Hematopoietic multipotent progenitor cell treated with erythropoietin and hydrocortisone succinate and interleukin-3 and kit ligand, for 8 days (in vitro differentiated cells): ENCODE results near the gene ERBB2.
A peak's percentile ranks its signal among the peaks of the same experiment; 100 is the strongest.

Experiments used
- DNase-seq: peaks from one replicate; pipeline ENCODE4 v3.0.0-alpha.2; 2015

ERBB2 gene

DNA sequence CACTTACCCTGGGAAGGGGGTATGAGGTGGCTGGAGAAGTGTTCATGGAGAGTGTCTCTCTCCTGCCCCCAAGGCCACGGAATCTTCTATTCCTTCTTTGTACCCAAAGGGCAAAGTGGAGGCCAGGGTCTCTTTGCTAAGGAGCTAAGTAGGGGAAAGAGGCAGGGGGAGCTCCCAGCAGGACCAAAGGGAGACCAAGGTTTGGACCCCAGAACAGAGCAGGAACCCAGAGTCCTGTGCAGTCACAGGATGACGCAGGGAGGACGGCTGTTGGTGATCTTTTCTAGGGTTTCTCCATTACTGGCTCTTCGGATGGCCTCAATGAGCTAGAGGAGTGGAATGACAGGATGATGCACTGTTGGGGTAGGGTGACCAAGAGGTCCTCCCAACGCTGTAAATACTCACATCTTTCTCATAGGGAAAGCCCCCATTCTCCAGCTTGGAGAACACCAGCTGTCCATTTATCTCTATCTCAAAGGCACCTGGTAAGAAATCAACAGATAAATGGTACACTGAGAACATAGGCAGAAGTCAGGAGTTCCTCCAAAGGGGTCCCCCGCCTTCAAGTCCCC, 29.5 kb downstream of the ERBB2 start:
- DNase-seq: no peak

GRCh38 chr17:39730095-39730921, 30.4 kb downstream of the ERBB2 start, which contains the start of gene MIEN1:
MIEN1 (minus strand) TSS chr17:39730532; CDS start chr17:39730495, 37 bp downstream.
- peak; percentile 81 for DNase-seq

GRCh38 chr17:39732586-39732985, 32.7 kb downstream of the ERBB2 start:
- DNase-seq: no peak

DNA sequence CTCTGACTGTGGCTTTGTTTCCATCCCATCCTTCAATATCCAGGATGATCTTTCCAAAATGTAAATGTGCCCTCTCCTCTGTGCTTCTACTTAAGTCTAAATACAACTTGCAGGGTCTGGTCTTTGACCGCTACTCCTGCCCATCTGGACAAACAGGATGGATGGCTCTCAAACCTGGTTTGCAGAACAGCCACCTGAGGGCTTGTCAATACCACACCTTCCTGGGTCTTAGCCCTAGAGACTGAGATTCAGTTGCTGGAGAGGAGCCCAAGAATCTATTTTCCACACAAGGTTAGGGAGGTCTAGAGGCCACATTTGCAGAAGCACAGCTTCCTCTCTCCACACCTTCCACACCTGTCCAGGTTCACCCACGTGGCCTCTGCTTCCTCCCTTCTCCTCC, 36.0 kb downstream of the ERBB2 start:
- DNase-seq: no peak

- no peak for DNase-seq
Measured at GRCh38 chr17:39736319-39737165, 36.7 kb downstream of the ERBB2 start.

DNA sequence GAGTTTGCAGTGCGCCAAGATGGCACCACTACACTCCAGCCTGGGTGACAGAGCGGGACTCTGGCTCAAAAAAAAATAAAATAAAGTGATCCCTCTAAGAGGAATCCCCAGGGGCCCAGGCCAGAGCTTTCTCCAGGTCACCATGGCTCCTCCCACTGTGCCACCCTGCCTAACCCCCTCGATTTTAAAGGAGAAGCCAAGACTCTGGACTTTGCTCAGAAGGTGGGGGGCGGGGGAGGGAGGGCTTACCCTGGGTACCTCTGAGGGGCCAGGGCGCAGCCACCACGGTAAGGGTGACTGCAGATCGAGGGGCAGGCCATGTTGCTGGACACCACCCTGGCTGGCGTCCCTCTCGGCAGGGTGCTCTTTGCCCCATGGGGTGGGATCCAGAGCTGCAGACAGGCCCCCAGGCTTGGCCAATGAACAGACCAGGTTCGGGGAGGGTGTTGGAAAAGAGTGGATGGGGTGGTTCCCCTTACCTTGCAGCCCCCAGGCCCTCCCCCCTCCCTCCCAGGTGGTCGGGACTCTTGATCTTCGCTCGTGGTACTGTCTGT, 37.4 kb downstream of the ERBB2 start:
- DNase-seq: no peak

- no peak for DNase-seq
Measured at GRCh38 chr17:39737760-39738567, 38.1 kb downstream of the ERBB2 start, which contains the start of gene GRB7. GRB7 (plus strand) TSS chr17:39737938; CDS start chr17:39742302, 4,364 bp downstream.

DNA sequence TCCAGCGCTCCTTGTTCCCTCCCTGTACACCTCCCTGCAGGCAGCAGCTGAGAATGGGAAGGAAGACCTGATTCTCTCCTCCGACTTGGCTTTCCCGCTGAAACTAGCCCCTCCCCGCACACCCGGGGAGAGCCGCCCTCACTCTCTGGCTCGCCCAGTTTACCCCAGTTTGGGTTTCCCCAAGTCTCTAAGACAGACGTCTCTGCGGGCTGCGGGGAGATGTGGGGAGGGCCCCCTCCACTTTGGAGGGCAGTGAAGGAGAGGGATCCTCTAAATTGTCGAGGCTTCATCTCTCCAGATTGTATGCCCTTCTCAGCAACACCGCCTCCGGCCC, 38.7 kb downstream of the ERBB2 start:
- no peak for DNase-seq

DNA sequence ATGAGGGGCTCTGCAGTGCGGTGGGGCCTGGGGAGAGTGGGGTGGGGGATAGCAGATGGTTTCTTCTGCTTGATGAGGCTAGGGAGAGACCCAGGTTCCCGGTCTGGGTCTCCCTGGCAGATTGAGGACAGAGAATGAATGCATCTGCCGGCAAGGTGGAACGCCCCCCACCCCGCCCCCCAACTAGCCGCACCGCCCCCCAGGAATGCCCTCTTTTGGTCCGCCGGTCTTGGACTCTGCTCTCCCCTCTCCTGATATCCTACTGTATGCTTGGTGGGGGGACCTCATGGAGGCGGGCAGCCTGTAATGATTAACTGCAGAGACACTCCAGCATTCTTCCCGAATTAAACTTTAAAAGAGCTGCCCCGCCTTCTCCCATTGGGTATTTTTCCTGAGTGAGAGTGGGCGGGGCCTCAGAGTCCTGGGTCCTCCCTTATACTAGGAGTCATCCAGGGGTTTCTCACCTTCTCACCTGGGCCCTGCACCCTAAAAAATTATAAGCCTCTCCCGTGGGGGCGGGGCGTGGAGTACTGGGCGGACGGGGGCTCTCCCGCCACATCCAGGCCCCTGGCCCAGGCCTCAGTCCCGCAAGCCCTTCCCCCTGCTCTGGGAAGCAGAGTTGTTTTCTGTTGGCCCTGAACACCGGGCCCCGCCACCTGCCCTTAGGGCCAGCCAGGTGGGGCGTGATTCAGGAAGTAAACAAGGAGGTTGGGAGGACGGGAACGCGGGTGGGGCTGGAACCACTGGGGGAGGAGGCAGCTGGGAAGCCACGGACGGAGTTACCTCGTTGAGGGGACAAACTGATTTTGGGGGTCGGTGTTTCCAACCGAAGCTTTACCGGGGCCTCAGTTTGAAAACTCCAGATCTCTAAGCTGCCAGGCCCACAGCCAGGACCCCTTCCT, 39.4 kb downstream of the ERBB2 start:
- DNase-seq: no peak

- no peak for DNase-seq
Measured at GRCh38 chr17:39739885-39740356, 40.1 kb downstream of the ERBB2 start.

DNA sequence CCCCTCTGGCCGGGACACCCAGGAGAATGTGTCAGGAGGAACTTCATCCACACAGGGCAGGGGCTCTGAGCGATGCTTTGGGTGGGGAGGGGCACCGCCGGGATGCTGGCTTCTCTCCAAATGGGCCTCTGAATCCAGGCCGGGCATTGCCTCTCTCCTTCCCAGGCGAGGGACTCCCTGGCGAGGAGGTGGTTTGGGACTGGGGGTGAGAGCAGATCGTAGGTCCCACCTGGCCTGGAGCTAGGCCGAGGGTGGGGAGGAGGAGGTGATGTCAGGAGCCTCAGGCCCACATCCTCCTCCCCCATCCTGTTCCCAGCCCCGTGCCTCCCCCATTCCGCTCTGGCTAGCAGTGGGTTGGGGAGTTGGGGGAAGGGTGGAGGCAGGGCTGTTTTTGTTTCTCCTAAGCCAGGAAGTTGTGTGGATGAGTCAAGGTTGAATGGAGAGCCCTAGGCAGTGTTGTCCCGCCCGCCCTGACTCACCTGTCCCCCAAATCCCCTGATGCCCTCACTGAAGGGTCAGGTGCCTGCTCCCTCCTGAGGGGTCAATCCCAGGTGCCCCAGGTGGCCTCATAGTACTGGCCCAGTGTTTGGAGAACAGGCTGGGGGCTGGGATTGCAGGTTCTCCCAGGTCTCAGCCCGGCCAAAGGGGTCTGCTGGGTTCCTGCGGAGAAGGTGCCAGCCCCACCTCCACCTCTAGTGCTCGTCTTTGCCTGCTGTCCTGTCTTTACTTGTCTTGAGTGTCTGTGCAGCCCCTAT, 40.7 kb downstream of the ERBB2 start:
- no peak for DNase-seq

DNA sequence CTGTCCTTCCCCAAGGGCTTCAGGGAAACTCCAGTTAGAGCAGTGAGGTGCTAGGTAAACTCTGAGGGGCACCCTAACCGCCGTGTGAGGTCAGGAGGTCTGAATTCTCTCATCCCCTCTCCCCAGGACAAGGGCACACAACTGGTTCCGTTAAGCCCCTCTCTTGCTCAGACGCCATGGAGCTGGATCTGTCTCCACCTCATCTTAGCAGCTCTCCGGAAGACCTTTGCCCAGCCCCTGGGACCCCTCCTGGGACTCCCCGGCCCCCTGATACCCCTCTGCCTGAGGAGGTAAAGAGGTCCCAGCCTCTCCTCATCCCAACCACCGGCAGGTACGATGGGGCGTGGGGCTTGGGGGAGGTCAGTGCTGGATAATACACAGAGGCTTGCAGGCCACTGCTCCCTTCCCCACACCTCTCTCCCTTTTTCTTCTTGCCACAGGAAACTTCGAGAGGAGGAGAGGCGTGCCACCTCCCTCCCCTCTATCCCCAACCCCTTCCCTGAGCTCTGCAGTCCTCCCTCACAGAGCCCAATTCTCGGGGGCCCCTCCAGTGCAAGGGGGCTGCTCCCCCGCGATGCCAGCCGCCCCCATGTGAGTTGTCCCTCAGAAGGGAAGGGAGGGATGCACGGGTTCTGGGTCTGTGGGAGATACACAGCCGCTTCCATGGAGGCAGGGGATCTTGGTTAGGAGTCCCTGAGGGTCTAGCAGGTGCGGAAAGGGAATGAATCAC, 42.4 kb downstream of the ERBB2 start:
- no peak for DNase-seq

GRCh38 chr17:39742856-39743436, 43.1 kb downstream of the ERBB2 start:
- DNase-seq: no peak

GRCh38 chr17:39744075-39744835, 44.4 kb downstream of the ERBB2 start:
- DNase-seq: no peak

DNA sequence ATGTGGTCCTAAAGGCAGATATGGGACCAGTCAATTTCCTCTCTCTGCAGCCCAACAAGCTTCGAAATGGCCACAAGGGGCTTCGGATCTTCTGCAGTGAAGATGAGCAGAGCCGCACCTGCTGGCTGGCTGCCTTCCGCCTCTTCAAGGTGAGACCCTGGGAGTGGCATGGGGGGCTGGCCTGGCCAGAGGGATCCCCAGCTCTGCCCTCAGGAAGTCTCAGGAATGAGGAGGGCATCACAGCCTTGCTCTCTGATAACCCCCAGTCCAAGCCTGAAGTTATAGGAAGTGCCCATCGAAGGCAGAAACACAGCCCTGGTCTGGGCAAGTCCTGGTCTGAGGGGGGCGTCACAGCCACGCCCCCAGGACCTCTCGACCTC, 45.0 kb downstream of the ERBB2 start:
- DNase-seq: no peak

DNA sequence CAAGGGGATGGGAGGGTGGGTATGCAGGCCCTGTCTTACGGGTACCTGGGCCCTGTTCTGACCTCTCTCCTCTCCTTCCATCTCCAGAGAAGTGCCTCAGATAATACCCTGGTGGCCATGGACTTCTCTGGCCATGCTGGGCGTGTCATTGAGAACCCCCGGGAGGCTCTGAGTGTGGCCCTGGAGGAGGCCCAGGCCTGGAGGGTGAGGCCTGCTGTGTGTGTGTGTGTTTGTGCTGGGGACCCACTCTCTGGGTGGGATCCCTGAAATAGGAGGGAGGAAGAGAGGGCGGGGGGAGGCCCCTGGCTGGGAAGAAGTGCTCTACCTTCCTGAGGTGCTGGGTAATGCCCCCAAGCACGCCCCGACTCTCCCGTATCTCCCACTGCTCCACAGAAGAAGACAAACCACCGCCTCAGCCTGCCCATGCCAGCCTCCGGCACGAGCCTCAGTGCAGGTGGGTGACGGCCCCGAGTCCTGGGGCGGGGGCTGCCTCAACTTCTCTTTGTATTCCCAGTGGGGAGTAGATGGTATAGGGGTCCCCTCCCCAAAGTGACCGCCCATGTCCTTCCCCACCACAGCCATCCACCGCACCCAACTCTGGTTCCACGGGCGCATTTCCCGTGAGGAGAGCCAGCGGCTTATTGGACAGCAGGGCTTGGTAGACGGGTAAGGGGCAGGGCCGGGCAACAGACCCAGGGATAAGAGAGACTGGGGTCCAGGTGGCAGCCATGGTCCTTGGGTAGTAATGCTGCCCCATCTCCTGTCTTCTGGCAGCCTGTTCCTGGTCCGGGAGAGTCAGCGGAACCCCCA, 45.7 kb downstream of the ERBB2 start:
- no peak for DNase-seq

DNA sequence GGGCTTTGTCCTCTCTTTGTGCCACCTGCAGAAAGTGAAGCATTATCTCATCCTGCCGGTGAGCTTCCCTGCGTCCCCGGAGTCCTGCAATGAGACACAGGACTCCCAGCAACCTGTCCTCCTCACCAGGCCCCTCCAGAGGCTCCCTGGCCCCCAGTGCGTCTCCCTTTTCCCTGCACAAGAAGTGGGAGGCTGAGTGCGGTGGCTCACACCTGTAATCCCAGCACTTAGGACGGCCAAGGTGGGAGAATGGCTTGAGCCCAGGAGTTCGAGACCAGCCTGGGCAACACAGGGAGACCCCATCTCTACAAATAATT, 46.2 kb downstream of the ERBB2 start:
- no peak for DNase-seq

- no peak for DNase-seq
Measured at GRCh38 chr17:39747745-39748144, 47.9 kb downstream of the ERBB2 start.
